ENCODE results near the gene SOS1. TPM values are rescaled to one million over a fixed set of nuclear protein-coding genes. Genes with fewer than 3 reads are reported as not detected.
"Not testable (repeated sequence)": the region's sequence is repeated elsewhere in the genome, so short reads cannot be mapped to it uniquely, and the experiment has no call there.

Gene SOS1
- polyA plus RNA-seq (2012; ENCODE audit: missing spikeins): 10.5 TPM

GRCh38 chr2:39120771-39121522 lies at the start of gene SOS1:
Gene SOS1 (minus strand): TSS chr2:39121051. CDS start chr2:39120422, 629 bp downstream.
- FAIRE-seq: peak; percentile 44
- peak; percentile 67 for DNase-seq (ENCODE audit: insufficient read length)
- TF ChIP-seq POLR2AphosphoS5 (IDR thresholded peaks at IDR 0.05; ENCODE audit: low read depth, low read length) (peak; percentile 47; the same call in 1 of the 2 replicates), TAF1 (IDR thresholded peaks at IDR 0.05; ENCODE audit: borderline replicate concordance, low read depth, low read length) (peak; percentile 68), POLR2A (IDR thresholded peaks at IDR 0.05; ENCODE audit: low read depth, low read length) (peak; percentile 75; the same call in 1 of the 2 replicates)

GRCh38 chr2:39164089-39164488 lies 43.2 kb upstream of the SOS1 start:
- FAIRE-seq (no peak), DNase-seq (ENCODE audit: insufficient read length) (no peak)
- TF ChIP-seq POLR2AphosphoS5 (IDR thresholded peaks at IDR 0.05; ENCODE audit: low read depth, low read length) (no peak), TAF1 (IDR thresholded peaks at IDR 0.05; ENCODE audit: borderline replicate concordance, low read depth, low read length) (no peak), POLR2A (IDR thresholded peaks at IDR 0.05; ENCODE audit: low read depth, low read length) (no peak)

DNA sequence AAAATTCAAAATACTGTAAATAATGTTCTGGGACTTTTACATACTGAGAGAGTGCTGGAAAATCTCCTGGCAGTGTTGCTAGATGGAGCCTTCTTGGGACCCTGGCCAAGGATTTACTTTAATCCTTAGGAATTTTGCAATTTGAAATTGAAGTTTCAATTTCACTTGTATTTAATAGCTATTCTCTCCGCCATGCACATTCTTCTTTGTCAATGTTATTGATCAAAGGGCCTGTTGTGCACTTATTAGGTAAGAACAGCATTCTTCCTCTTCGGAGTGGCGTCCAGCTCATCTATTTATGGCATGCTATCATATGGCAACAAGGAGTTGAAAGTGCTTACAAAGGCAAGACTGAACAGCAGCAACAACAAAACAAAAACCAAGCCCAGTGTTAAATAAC lies 40.1 kb upstream of the SOS1 start:
- TF ChIP-seq POLR2A (IDR thresholded peaks at IDR 0.05; ENCODE audit: low read depth, low read length) (no peak), TAF1 (IDR thresholded peaks at IDR 0.05; ENCODE audit: borderline replicate concordance, low read depth, low read length) (no peak), POLR2AphosphoS5 (IDR thresholded peaks at IDR 0.05; ENCODE audit: low read depth, low read length) (no peak)
- no peak for FAIRE-seq
- DNase-seq (ENCODE audit: insufficient read length): no peak

DNA sequence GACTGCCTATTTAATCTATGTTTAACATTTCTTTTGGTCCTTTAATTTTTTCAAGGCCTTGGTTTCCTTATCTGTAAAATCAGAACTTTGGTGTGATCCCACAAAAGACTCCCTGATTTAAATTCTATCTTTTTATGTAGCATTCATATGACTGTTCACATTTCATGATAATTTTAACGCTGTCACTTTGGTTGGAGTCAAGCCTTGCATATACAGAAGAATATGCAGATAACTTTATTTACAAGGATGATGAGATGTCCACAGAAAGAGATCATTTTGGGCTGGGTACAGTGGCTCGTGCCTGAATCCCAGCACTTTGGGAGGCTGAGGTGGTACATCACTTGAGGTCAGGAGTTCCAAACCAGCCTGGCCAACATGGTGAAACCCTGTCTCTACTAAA lies 38.4 kb upstream of the SOS1 start:
- no peak for FAIRE-seq
- TF ChIP-seq POLR2AphosphoS5 (IDR thresholded peaks at IDR 0.05; ENCODE audit: low read depth, low read length) (no peak), POLR2A (IDR thresholded peaks at IDR 0.05; ENCODE audit: low read depth, low read length) (no peak), TAF1 (IDR thresholded peaks at IDR 0.05; ENCODE audit: borderline replicate concordance, low read depth, low read length) (no peak)
- DNase-seq (ENCODE audit: insufficient read length): no peak

DNA sequence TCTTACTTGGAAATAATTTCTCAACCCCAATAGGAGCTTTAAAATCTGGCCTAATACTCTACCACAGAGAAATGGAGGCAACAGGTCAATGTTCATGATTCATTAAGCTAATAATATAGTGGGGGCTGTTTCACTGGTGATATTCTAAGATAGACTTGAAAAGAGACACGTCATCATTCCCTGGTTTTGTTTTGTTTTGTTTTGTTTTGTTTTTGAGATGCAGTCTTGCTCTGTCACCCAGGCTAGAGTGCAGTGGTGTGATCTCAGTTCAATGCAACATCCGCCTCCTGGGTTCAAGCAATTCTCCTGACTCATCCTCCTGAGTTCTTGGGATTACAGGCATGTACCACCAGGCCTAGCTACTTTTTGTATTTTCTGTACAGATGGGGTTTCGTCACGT lies 37.5 kb upstream of the SOS1 start:
- peak; percentile 53 for FAIRE-seq
- DNase-seq (ENCODE audit: insufficient read length): no peak
- TF ChIP-seq TAF1 (IDR thresholded peaks at IDR 0.05; ENCODE audit: borderline replicate concordance, low read depth, low read length) (no peak), POLR2A (IDR thresholded peaks at IDR 0.05; ENCODE audit: low read depth, low read length) (no peak), POLR2AphosphoS5 (IDR thresholded peaks at IDR 0.05; ENCODE audit: low read depth, low read length) (no peak)

- FAIRE-seq: no peak
- TF ChIP-seq POLR2AphosphoS5 (IDR thresholded peaks at IDR 0.05; ENCODE audit: low read depth, low read length) (no peak), TAF1 (IDR thresholded peaks at IDR 0.05; ENCODE audit: borderline replicate concordance, low read depth, low read length) (no peak), POLR2A (IDR thresholded peaks at IDR 0.05; ENCODE audit: low read depth, low read length) (no peak)
- no peak for DNase-seq (ENCODE audit: insufficient read length)
These were observed 36.0 kb upstream of the SOS1 start for GRCh38 chr2:39156846-39157245.

DNA sequence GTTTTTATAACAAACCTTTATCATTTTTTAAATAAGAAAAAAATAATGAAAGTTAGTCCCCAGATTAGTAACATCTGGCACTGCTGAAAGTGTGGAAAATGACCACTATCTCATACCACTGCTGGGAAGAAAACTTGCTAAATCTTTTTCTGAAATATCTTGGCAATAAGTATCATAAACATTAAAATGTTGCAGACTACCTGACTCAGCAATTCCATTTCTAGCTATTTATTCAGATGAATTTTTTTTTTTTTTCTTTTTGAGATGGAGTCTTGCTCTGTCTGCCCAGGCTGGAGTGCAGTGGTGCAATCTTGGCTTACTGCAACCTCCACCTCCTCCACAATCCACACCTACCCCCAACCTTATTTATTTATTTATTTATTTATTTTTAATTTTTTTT lies 35.3 kb upstream of the SOS1 start:
- FAIRE-seq (no peak), DNase-seq (ENCODE audit: insufficient read length) (no peak)
- TF ChIP-seq POLR2A (IDR thresholded peaks at IDR 0.05; ENCODE audit: low read depth, low read length): no peak
- TF ChIP-seq TAF1 (IDR thresholded peaks at IDR 0.05; ENCODE audit: borderline replicate concordance, low read depth, low read length): no peak
- no peak for TF ChIP-seq POLR2AphosphoS5 (IDR thresholded peaks at IDR 0.05; ENCODE audit: low read depth, low read length)

GRCh38 chr2:39155573-39155972 lies 34.7 kb upstream of the SOS1 start:
- DNase-seq (ENCODE audit: insufficient read length); FAIRE-seq: not testable (repeated sequence)

GRCh38 chr2:39154944-39155343 lies 34.1 kb upstream of the SOS1 start:
- DNase-seq (ENCODE audit: insufficient read length): no peak
- TF ChIP-seq TAF1 (IDR thresholded peaks at IDR 0.05; ENCODE audit: borderline replicate concordance, low read depth, low read length) (no peak), POLR2A (IDR thresholded peaks at IDR 0.05; ENCODE audit: low read depth, low read length) (no peak), POLR2AphosphoS5 (IDR thresholded peaks at IDR 0.05; ENCODE audit: low read depth, low read length) (no peak)
- FAIRE-seq: no peak

GRCh38 chr2:39153312-39153711 lies 32.5 kb upstream of the SOS1 start:
- DNase-seq (ENCODE audit: insufficient read length): no peak
- no peak for TF ChIP-seq TAF1 (IDR thresholded peaks at IDR 0.05; ENCODE audit: borderline replicate concordance, low read depth, low read length)
- TF ChIP-seq POLR2AphosphoS5 (IDR thresholded peaks at IDR 0.05; ENCODE audit: low read depth, low read length): no peak
- no peak for TF ChIP-seq POLR2A (IDR thresholded peaks at IDR 0.05; ENCODE audit: low read depth, low read length)
- FAIRE-seq: no peak

GRCh38 chr2:39152504-39152903 lies 31.7 kb upstream of the SOS1 start:
- DNase-seq (ENCODE audit: insufficient read length): no peak
- no peak for FAIRE-seq
- no peak for TF ChIP-seq TAF1 (IDR thresholded peaks at IDR 0.05; ENCODE audit: borderline replicate concordance, low read depth, low read length)
- TF ChIP-seq POLR2A (IDR thresholded peaks at IDR 0.05; ENCODE audit: low read depth, low read length): no peak
- no peak for TF ChIP-seq POLR2AphosphoS5 (IDR thresholded peaks at IDR 0.05; ENCODE audit: low read depth, low read length)

GRCh38 chr2:39150890-39151497 lies 30.1 kb upstream of the SOS1 start:
- TF ChIP-seq POLR2A (IDR thresholded peaks at IDR 0.05; ENCODE audit: low read depth, low read length) (no peak), POLR2AphosphoS5 (IDR thresholded peaks at IDR 0.05; ENCODE audit: low read depth, low read length) (no peak), TAF1 (IDR thresholded peaks at IDR 0.05; ENCODE audit: borderline replicate concordance, low read depth, low read length) (no peak)
- DNase-seq (ENCODE audit: insufficient read length) (no peak), FAIRE-seq (no peak)

Data from GM12892 (cell line).